Omental fat pad (tissue), 4 donors: ENCODE measurements around the gene PCDHGA4. TPM values are rescaled to one million over a fixed set of nuclear protein-coding genes. Genes with fewer than 3 reads are reported as not detected.

Source experiments
- ATAC-seq: fragments of 150-250 bp; one replicate; pipeline ENCODE4 v1.9.1; 2016; ENCODE audit warnings: mild to moderate bottlenecking, moderate library complexity; ENCODE audit not compliant: low FRiP score
- DNase-seq: peaks from one replicate; pipeline ENCODE4 v3.0.0-alpha.2; 2019; ENCODE audit warnings: low spot score
- total RNA-seq, 4 donors: library from RNA; depleted of rRNA; stranded (reverse); fragments of >200 nt; gene quantifications; one replicate each; pipeline ENCODE4 v1.1.0, GENCODE V29; 2016
- TF ChIP-seq, protein P1 (sequence below), 3 donors: fragments of 450-650 bp; IDR thresholded peaks; one replicate each; pipeline ENCODE4 v1.5.1; 2016 to 2017; ENCODE audit warnings: antibody characterized with exemption in 3 of 3, mild to moderate bottlenecking in 3 of 3, moderate library complexity in 2 of 3

PCDHGA4 gene
- total RNA-seq, 4 donors from 2014 or later = 2.6 to 9.0 (median 3.9) TPM

DNA sequence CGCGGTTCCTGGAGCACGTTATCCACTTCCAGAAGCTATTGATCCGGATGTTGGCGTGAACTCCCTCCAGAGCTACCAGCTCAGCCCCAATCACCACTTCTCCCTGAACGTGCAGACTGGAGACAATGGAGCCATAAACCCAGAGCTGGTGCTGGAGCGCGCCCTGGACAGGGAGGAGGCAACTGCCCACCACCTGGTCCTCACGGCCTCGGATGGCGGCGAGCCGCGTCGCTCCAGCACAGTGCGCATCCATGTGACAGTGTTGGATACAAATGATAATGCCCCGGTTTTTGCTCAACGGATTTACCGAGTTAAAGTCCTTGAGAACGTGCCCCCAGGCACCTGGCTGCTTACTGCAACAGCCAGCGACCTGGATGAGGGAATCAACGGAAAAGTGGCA lies 48.6 kb downstream of the PCDHGA4 start:
- DNase-seq = no peak
- TF ChIP-seq, protein P1, sequence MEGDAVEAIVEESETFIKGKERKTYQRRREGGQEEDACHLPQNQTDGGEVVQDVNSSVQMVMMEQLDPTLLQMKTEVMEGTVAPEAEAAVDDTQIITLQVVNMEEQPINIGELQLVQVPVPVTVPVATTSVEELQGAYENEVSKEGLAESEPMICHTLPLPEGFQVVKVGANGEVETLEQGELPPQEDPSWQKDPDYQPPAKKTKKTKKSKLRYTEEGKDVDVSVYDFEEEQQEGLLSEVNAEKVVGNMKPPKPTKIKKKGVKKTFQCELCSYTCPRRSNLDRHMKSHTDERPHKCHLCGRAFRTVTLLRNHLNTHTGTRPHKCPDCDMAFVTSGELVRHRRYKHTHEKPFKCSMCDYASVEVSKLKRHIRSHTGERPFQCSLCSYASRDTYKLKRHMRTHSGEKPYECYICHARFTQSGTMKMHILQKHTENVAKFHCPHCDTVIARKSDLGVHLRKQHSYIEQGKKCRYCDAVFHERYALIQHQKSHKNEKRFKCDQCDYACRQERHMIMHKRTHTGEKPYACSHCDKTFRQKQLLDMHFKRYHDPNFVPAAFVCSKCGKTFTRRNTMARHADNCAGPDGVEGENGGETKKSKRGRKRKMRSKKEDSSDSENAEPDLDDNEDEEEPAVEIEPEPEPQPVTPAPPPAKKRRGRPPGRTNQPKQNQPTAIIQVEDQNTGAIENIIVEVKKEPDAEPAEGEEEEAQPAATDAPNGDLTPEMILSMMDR (IDR thresholded peaks at IDR 0.05) = no peak
- no peak for ATAC-seq

Other genes with a start within 250 kb of the PCDHGA4 start
- gene PCDHB4, start 233.2 kb upstream of the PCDHGA4 start, total RNA-seq = 1 to 10 TPM; 1.2 to 6.9 (median 3.2) TPM
- 1 to 10 TPM; 1.1 to 6.5 (median 2.7) TPM for gene PCDHB5, start 219.8 kb upstream of the PCDHGA4 start, total RNA-seq
- gene PCDHB6, start 205.0 kb upstream of the PCDHGA4 start, total RNA-seq = 1 to 10 TPM in 1 of 4 donors, under 1 TPM in 3; 0.38 to 1.4 (median 0.47) TPM
- 1 to 10 TPM in 3 of 4 donors, under 1 TPM in 1; 0.94 to 3.3 (median 1.5) TPM for gene PCDHB7, start 182.4 kb upstream of the PCDHGA4 start, total RNA-seq
- under 1 TPM; 0.44 to 0.63 (median 0.53) TPM for gene PCDHB8, start 177.2 kb upstream of the PCDHGA4 start, total RNA-seq
- 1 to 10 TPM; 2.3 to 6.1 (median 3.6) TPM for gene PCDHB16, start 172.6 kb upstream of the PCDHGA4 start, total RNA-seq
- 1 to 10 TPM; 1.3 to 4.7 (median 2.8) TPM for gene PCDHB9, start 167.9 kb upstream of the PCDHGA4 start, total RNA-seq
- gene PCDHB10, start 162.7 kb upstream of the PCDHGA4 start, total RNA-seq = 1 to 10 TPM in 3 of 4 donors, under 1 TPM in 1; 0.96 to 3.6 (median 1.2) TPM
- gene PCDHB11, start 155.4 kb upstream of the PCDHGA4 start, total RNA-seq = 1 to 10 TPM; 1.3 to 2.4 (median 1.7) TPM
- 1 to 10 TPM; 1.9 to 4.4 (median 2.5) TPM for gene PCDHB12, start 146.3 kb upstream of the PCDHGA4 start, total RNA-seq
- gene PCDHB13, start 141.1 kb upstream of the PCDHGA4 start, total RNA-seq = 1 to 10 TPM; 1.8 to 7.7 (median 3.0) TPM
- gene PCDHB14, start 131.7 kb upstream of the PCDHGA4 start, total RNA-seq = 1 to 10 TPM; 2.0 to 7.1 (median 3.1) TPM
- gene PCDHB15, start 109.6 kb upstream of the PCDHGA4 start, total RNA-seq = 1 to 10 TPM; 2.0 to 6.0 (median 3.3) TPM
- 1 to 10 TPM in 1 of 4 donors, under 1 TPM in 1, not detected in 2; 0.46 to 2.0 TPM for gene SLC25A2, start 51.0 kb upstream of the PCDHGA4 start, total RNA-seq
- 10 to 100 TPM; 43.7 to 57.8 (median 52.5) TPM for gene TAF7, start 34.2 kb upstream of the PCDHGA4 start, total RNA-seq
- gene PCDHGA1, start 24.5 kb upstream of the PCDHGA4 start, total RNA-seq = 1 to 10 TPM in 1 of 4 donors, under 1 TPM in 3; 0.12 to 2.2 (median 0.59) TPM
- 1 to 10 TPM; 2.0 to 6.6 (median 4.0) TPM for gene PCDHGA2, start 16.3 kb upstream of the PCDHGA4 start, total RNA-seq
- 1 to 10 TPM; 2.3 to 6.3 (median 2.8) TPM for gene PCDHGA3, start 11.2 kb upstream of the PCDHGA4 start, total RNA-seq
- gene PCDHGB1, start 4.9 kb upstream of the PCDHGA4 start, total RNA-seq = 1 to 10 TPM; 1.4 to 6.0 (median 2.2) TPM
- gene PCDHGB2, start 5.0 kb downstream of the PCDHGA4 start, total RNA-seq = 10 to 100 TPM in 1 of 4 donors, 1 to 10 TPM in 3; 2.5 to 15.3 (median 4.4) TPM
- 10 to 100 TPM in 1 of 4 donors, 1 to 10 TPM in 3; 2.0 to 14.5 (median 3.3) TPM for gene PCDHGA5, start 9.1 kb downstream of the PCDHGA4 start, total RNA-seq
- 10 to 100 TPM in 1 of 4 donors, 1 to 10 TPM in 3; 2.5 to 13.2 (median 3.9) TPM for gene PCDHGB3, start 15.2 kb downstream of the PCDHGA4 start, total RNA-seq
- 1 to 10 TPM; 3.0 to 6.9 (median 4.6) TPM for gene PCDHGA6, start 18.9 kb downstream of the PCDHGA4 start, total RNA-seq
- gene PCDHGA7, start 27.7 kb downstream of the PCDHGA4 start, total RNA-seq = 1 to 10 TPM; 1.1 to 9.0 (median 3.6) TPM
- 10 to 100 TPM in 1 of 4 donors, 1 to 10 TPM in 3; 2.4 to 14.5 (median 6.1) TPM for gene PCDHGB4, start 32.7 kb downstream of the PCDHGA4 start, total RNA-seq
- 1 to 10 TPM in 3 of 4 donors, under 1 TPM in 1; 0.72 to 7.4 (median 2.2) TPM for gene PCDHGA8, start 37.6 kb downstream of the PCDHGA4 start, total RNA-seq
- 10 to 100 TPM in 1 of 4 donors, 1 to 10 TPM in 3; 6.5 to 18.8 (median 8.9) TPM for gene PCDHGB5, start 42.9 kb downstream of the PCDHGA4 start, total RNA-seq
- 10 to 100 TPM in 1 of 4 donors, 1 to 10 TPM in 3; 5.0 to 14.8 (median 7.3) TPM for gene PCDHGA9, start 47.8 kb downstream of the PCDHGA4 start, total RNA-seq
- 10 to 100 TPM in 1 of 4 donors, 1 to 10 TPM in 3; 4.2 to 12.6 (median 6.5) TPM for gene PCDHGB6, start 53.0 kb downstream of the PCDHGA4 start, total RNA-seq
- 10 to 100 TPM in 1 of 4 donors, 1 to 10 TPM in 3; 5.5 to 14.0 (median 6.8) TPM for gene PCDHGA10, start 58.0 kb downstream of the PCDHGA4 start, total RNA-seq
- gene PCDHGB7, start 62.7 kb downstream of the PCDHGA4 start, total RNA-seq = 10 to 100 TPM in 2 of 4 donors, 1 to 10 TPM in 2; 7.8 to 25.2 (median 10.2) TPM
- 10 to 100 TPM in 1 of 4 donors, 1 to 10 TPM in 3; 3.1 to 12.1 (median 5.3) TPM for gene PCDHGA11, start 66.0 kb downstream of the PCDHGA4 start, total RNA-seq
- gene PCDHGA12, start 75.5 kb downstream of the PCDHGA4 start, total RNA-seq = 10 to 100 TPM in 3 of 4 donors, 1 to 10 TPM in 1; 7.5 to 18.4 (median 14.2) TPM
- gene PCDHGC3, start 120.9 kb downstream of the PCDHGA4 start, total RNA-seq = 10 to 100 TPM; 34.8 to 83.1 (median 41.9) TPM
- gene PCDHGC4, start 130.0 kb downstream of the PCDHGA4 start, total RNA-seq = 1 to 10 TPM; 1.5 to 4.1 (median 3.5) TPM
- 1 to 10 TPM; 1.1 to 3.2 (median 2.1) TPM for gene PCDHGC5, start 134.1 kb downstream of the PCDHGA4 start, total RNA-seq